HG02884 (cell line): ENCODE measurements around the gene SDHA.
"Not testable (repeated sequence)": the region's sequence is repeated elsewhere in the genome, so short reads cannot be mapped to it uniquely, and the experiment has no call there.

ENCODE experiments used
- ATAC-seq: cut with Tn5 transposase; IDR thresholded peaks from one replicate; pipeline ENCODE4 v1.9.1; 2021; ENCODE audit warnings: mild to moderate bottlenecking, moderate library complexity; ENCODE audit not compliant: unreplicated experiment

Gene SDHA

DNA sequence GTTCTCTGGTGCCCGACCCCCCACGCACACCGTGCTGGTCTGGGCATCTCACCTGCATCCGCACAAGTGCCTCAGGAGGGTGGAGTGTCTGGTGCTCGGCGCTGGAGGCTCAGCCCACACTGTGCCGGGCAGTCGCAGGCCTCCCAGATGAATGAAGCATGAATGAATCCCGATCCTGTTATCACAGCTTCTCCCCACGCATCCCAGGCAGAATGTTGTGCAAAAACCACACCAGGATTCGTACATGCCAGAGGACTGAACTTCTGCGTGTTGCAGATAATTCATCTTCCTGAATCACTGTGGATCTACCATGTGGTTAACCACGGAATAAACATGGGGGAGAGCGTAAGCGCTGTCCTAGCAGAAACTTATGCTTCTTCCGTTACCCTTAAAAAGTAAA, 78.8 kb downstream of the SDHA start:
- not testable (repeated sequence) for ATAC-seq

- ATAC-seq: not testable (repeated sequence)
Observed at GRCh38 chr5:297448-297847, 79.3 kb downstream of the SDHA start.

- ATAC-seq: not testable (repeated sequence)
Observed at GRCh38 chr5:297991-298736, 80.0 kb downstream of the SDHA start.

GRCh38 chr5:298737-299125, 80.6 kb downstream of the SDHA start:
- no peak for ATAC-seq

GRCh38 chr5:299921-300320, 81.8 kb downstream of the SDHA start:
- not testable (repeated sequence) for ATAC-seq

DNA sequence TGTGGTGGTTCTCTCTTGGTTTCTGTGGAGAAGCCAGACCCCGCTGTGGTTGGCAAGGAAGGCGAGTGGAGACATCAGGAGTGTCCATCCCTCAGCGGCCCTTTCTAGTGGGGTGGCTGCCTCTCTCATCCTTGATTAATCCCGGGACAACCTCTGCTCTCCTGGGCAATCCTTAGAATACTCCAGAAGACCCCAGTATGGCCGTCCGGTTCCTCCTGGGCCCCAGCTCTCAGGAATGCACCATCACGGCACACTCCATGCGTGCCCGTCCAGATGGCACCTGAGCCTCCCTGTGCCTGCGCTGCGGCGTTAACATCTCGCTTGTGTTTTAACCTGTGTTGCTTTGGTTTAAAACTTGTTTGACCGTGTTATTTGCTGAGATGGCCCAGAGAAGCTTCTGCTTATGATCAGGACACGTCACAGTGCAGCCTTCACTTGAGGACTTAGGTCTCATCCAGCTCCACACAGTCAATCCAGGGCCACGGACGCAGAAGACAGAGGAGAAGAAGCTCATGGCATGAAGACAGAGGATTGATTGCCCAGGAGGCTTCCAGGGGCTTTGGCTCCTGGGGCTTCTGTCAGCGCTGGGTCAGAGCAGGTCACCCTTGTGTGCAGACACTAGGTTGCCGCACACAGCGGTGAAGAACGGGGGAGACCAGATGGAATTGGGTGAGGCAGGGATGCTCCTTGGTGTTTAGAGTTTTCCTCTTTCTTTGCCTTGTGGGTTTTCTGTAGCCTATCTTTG, 82.7 kb downstream of the SDHA start:
- not testable (repeated sequence) for ATAC-seq

DNA sequence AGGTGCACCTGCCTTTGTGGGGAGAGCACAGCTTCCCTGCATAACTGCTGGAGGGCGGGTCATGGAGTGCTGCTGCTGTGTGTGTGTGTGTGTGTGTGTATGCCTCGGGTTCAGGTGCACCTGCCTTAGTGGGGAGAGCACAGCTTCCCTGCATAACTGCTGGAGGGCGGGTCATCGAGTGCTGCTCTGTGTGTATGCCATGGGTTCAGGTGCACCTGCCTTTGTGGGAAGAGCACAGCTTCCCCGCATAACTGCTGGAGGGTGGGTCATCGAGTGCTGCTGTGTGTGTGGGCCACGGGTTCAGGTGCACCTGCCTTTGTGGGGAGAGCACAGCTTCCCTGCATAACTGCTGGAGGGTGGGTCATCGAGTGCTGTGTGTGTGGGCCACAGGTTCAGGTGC, 84.3 kb downstream of the SDHA start:
- ATAC-seq: not testable (repeated sequence)

DNA sequence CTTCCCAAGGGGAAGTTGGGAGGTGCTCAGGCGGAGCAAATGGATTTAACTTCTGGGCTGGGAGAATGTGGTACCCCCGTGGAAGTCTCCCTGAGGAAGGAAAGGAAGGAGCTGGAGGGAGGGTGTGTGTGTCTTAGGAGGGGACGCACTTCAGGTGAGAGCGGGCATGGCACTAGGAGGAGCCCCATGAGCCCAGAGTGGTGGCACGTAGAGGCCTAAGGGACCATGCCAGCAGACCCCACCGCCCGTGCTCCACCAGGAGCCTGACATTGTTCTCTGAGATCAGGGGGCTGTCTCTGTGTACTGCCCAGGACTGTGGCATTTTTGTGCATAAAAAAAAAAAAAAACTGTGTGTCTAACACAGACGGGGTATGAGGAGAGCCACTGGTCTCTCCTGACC, 84.8 kb downstream of the SDHA start:
- ATAC-seq: no peak

GRCh38 chr5:303741-304140, 85.6 kb downstream of the SDHA start:
- ATAC-seq: not testable (repeated sequence)

DNA sequence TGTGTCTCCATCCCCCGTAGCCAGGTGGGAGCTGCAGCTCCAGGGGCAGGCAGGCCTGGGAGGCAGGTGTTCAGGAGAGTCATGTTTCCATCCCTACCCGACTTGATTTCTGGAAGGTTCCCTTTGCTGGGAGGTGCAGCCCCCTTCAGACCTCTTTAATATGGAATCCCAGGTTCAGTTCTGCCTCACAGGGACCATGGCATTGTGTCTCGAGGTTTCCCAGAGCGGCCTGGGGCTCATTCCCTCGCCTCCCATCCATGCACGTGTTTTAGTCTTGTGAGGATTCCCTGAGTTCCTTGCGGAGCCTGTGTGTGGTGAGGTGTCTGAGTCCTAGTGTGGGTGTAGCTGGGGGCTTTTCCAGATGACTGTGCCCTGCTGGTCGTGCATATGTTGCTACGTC, 86.9 kb downstream of the SDHA start:
- ATAC-seq: no peak

DNA sequence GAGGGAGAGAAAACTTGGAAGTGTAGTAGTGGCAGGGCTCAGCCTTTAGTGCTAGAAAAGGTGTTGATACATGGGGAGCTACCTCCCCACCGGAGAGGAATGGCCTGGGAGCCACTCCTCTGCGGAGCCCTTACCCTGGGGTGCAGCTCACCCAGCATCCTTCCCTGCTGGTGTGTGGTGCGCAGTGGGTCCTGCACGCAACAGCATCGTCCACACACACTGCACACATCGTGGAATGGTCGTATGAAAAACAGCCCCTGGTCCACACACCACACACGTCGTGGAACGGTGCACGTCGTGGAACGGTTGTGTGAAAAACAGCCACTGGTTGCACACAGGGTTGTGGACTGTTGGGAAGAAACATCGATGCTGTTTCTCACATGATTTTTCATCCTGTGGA, 87.3 kb downstream of the SDHA start:
- no peak for ATAC-seq

DNA sequence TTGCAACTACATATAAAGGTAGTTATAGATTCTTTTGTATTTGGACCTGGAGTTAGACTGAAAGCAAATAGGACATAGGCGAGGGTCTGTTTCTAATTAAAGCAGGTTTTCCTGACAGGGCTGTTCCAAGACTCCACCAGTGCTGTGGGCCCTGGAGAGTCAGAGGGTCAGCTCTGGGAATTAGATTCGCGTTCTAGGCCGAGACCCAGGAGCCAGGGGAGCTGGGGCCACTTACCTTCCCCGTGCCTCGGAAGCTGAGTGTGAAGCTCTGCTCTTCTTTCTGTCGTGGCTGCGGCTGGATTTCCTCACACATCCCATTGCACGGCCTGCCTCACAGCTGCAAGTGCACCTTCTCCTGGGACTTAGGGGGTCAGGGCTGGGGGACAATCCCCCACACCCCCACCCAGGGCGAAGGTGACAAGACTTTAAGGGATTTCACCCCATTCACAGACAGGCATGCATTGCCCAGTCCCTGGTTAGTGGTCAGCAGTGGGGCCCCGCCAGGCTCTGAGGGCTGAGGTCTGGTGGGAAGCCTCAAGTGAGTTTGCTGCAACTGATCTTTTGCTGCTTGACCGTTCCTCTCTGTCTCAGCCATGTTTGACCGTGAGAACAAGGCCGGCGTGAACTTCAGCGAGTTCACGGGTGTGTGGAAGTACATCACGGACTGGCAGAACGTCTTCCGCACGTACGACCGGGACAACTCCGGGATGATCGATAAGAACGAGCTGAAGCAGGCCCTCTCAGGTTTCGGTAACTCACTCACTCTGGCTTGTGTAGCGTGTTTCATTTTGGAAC, 88.1 kb downstream of the SDHA start:
- ATAC-seq: no peak
